K562 (cell line): ENCODE measurements around the gene LCN15. TPM values are rescaled to one million over a fixed set of nuclear protein-coding genes. Genes with fewer than 3 reads are reported as not detected.

Source experiments
- ADNP ChIP-seq: fragments of 200-800 bp; sonication (Bioruptor generic); IDR thresholded peaks from 2 replicates; pipeline ENCODE4 v1.6.1; 2016; ENCODE audit warnings: missing genetic modification characterization, missing compliant biosample characterization
- CREM ChIP-seq: IDR thresholded peaks from 2 replicates; pipeline ENCODE4 v1.6.1; 2014; ENCODE audit warnings: antibody characterized with exemption, low read depth
- CTBP1 ChIP-seq: fragments of 450-650 bp; IDR thresholded peaks from 2 replicates; pipeline ENCODE4 v1.6.1; 2016; ENCODE audit warnings: borderline replicate concordance
- ELF2 ChIP-seq: fragments of 250-450 bp; sonication (Bioruptor Pico); IDR thresholded peaks from 2 replicates; pipeline ENCODE4 v1.5.0; 2021; ENCODE audit warnings: mild to moderate bottlenecking
- ELF4 ChIP-seq: fragments of 450-650 bp; formaldehyde crosslinking; IDR thresholded peaks from 2 replicates; pipeline ENCODE4 v1.4.0; 2022; ENCODE audit warnings: missing genetic modification characterization
- ESRRA ChIP-seq: fragments of 450-650 bp; IDR thresholded peaks from 2 replicates; pipeline ENCODE4 v1.6.1; 2014; ENCODE audit warnings: low read depth, mild to moderate bottlenecking, moderate library complexity, borderline replicate concordance
- FOXA3 ChIP-seq, 2 experiments: fragments of 450-650 bp in 1 of 2; sonication (generic) in 1 of 2; formaldehyde crosslinking; IDR thresholded peaks in 1 of 2; conservative IDR thresholded peaks in 1 of 2; 2 replicates each; pipeline versions ENCODE4 v1.4.0 to v1.8.0; 2020 to 2022; ENCODE audit warnings: mild to moderate bottlenecking in 2 of 2, missing genetic modification reagents in 1 of 2
- GABPB1 ChIP-seq: sonication (generic); formaldehyde crosslinking; IDR thresholded peaks from 2 replicates; pipeline ENCODE4 v1.8.0; 2022; ENCODE audit warnings: mild to moderate bottlenecking, missing genetic modification reagents
- GATA2 ChIP-seq: sonication (generic); formaldehyde crosslinking; IDR thresholded peaks from 2 replicates; pipeline ENCODE4 v1.4.0; 2020; ENCODE audit warnings: mild to moderate bottlenecking, missing genetic modification reagents
- GATAD2A ChIP-seq: fragments of 450-650 bp; IDR thresholded peaks from 2 replicates; pipeline ENCODE4 v1.6.1; 2017
- HDAC2 ChIP-seq: fragments of 450-650 bp; IDR thresholded peaks from 2 replicates; pipeline ENCODE4 v1.6.1; 2016; ENCODE audit warnings: mild to moderate bottlenecking
- KDM4B ChIP-seq, 2 experiments: fragments of 450-650 bp in 1 of 2; sonication (generic) in 1 of 2; IDR thresholded peaks; 2 replicates each; pipeline ENCODE4 v1.6.1; 2016 to 2017; ENCODE audit warnings: borderline replicate concordance in 2 of 2, antibody characterized with exemption in 1 of 2, low read depth in 1 of 2, mild to moderate bottlenecking in 1 of 2
- KLF1 ChIP-seq: fragments of 450-650 bp; IDR thresholded peaks from 2 replicates; pipeline ENCODE4 v1.6.1; 2016; ENCODE audit warnings: missing genetic modification characterization, missing compliant biosample characterization
- KLF10 ChIP-seq: fragments of 250-450 bp; sonication (Bioruptor Pico); IDR thresholded peaks from 2 replicates; pipeline ENCODE4 v1.6.1; 2021; ENCODE audit warnings: matching md5 sums
- MAFF ChIP-seq: IDR thresholded peaks from 2 replicates; pipeline ENCODE4 v1.6.1; 2012; ENCODE audit warnings: low read length, improper control_type of control experiment
- MIER1 ChIP-seq: fragments of 450-650 bp; IDR thresholded peaks from 2 replicates; pipeline ENCODE4 v1.6.1; 2016; ENCODE audit warnings: antibody characterized with exemption, mild to moderate bottlenecking, low read depth
- NCOA4 ChIP-seq: fragments of 450-650 bp; IDR thresholded peaks from 2 replicates; pipeline ENCODE4 v1.6.1; 2018; ENCODE audit warnings: mild to moderate bottlenecking; ENCODE audit not compliant: partially characterized antibody
- NEUROD1 ChIP-seq: fragments of 150-350 bp; IDR thresholded peaks from 2 replicates; pipeline ENCODE4 v1.6.1; 2014; ENCODE audit warnings: borderline replicate concordance, low read length, low read depth; ENCODE audit not compliant: partially characterized antibody
- RB1 ChIP-seq: fragments of 450-650 bp; IDR thresholded peaks from 2 replicates; pipeline ENCODE4 v1.6.1; 2017; ENCODE audit warnings: low read depth, mild to moderate bottlenecking
- TAF15 ChIP-seq: fragments of 200-400 bp; formaldehyde crosslinking; IDR thresholded peaks from 2 replicates; pipeline ENCODE4 v1.6.1; 2017; ENCODE audit warnings: mild to moderate bottlenecking, low read depth, low read length, moderate library complexity
- TAF7 ChIP-seq: fragments of 450-650 bp; IDR thresholded peaks from 2 replicates; pipeline ENCODE4 v1.6.1; 2016; ENCODE audit warnings: missing genetic modification characterization, missing compliant biosample characterization
- TCFL5 ChIP-seq: fragments of 250-450 bp; sonication (Bioruptor Pico); conservative IDR thresholded peaks from 2 replicates; pipeline ENCODE4 v1.6.1; 2021; ENCODE audit warnings: mild to moderate bottlenecking, moderate library complexity, matching md5 sums
- XRCC5 ChIP-seq: fragments of 200-400 bp; formaldehyde crosslinking; IDR thresholded peaks from 2 replicates; pipeline ENCODE4 v1.6.1; 2017; ENCODE audit warnings: low read depth, mild to moderate bottlenecking, low read length
- ZFP1 ChIP-seq: fragments of 450-650 bp; formaldehyde crosslinking; IDR thresholded peaks from 2 replicates; pipeline ENCODE4 v1.4.0; 2020; ENCODE audit warnings: mild to moderate bottlenecking, mixed read lengths
- ZNF124 ChIP-seq: sonication (generic); formaldehyde crosslinking; IDR thresholded peaks from 2 replicates; pipeline ENCODE4 v1.8.1; 2022; ENCODE audit warnings: missing genetic modification reagents
- ZNF3 ChIP-seq: fragments of 250-450 bp; sonication (Bioruptor Pico); IDR thresholded peaks from 2 replicates; pipeline ENCODE4 v1.5.0; 2021; ENCODE audit warnings: mild to moderate bottlenecking, moderate library complexity
- ZNF445 ChIP-seq: fragments of 250-450 bp; sonication (Bioruptor Pico); IDR thresholded peaks from 2 replicates; pipeline ENCODE4 v1.4.0; 2020; ENCODE audit warnings: low read depth, mild to moderate bottlenecking, moderate library complexity
- ZNF77 ChIP-seq: fragments of 250-450 bp; sonication (Bioruptor Pico); IDR thresholded peaks from 2 replicates; pipeline ENCODE4 v1.5.0; 2020
- polyA plus RNA-seq, 8 experiments: library from polyadenylated mRNA; depleted of rRNA in 4 of 8; stranded (reverse) in 5 of 8; unstranded in 3 of 8; fragments of >200 nt; fragmentation: Nextera tagmentation in 2 of 8; fragmentation: Illumina TruSeq in 1 of 8; extraction: Ambion mirVana in 2 of 8; extraction: Trizol in 1 of 8; gene quantifications; 2 replicates each; pipeline versions ENCODE4 v1.2.1 to v1.2.3, GENCODE V29; 2011 to 2014; ENCODE audit warnings: inconsistent platforms in 1 of 8, missing spikeins in 1 of 8
- total RNA-seq, 7 experiments: library from RNA; depleted of rRNA in 6 of 7; stranded (reverse); fragments of >200 nt in 6 of 7; fragmentation: Illumina TruSeq in 2 of 7; extraction: Trizol in 2 of 7; gene quantifications; 2 replicates each; pipeline versions ENCODE4 v1.2.1 to v1.2.3, GENCODE V29; 2011 to 2021; ENCODE audit warnings: low replicate concordance in 1 of 7
- TF ChIP-seq, protein P1 (sequence below): sonication (generic); IDR thresholded peaks from 2 replicates; pipeline ENCODE4 v1.6.1; 2016
- TF ChIP-seq, protein P2 (sequence below): sonication (generic); formaldehyde crosslinking; IDR thresholded peaks from 2 replicates; pipeline ENCODE4 v1.5.0; 2020; ENCODE audit warnings: missing genetic modification reagents
- TF ChIP-seq, protein P3 (sequence below): fragments of 450-650 bp; IDR thresholded peaks from 2 replicates; pipeline ENCODE4 v1.6.1; 2016; ENCODE audit warnings: antibody characterized with exemption

Gene LCN15
- total and polyA plus RNA-seq, 9 of the 15 experiments (the other 6 are each of a cell fraction or from before 2014, with no cell fraction given), result 0.66 TPM; not detected in 8

DNA sequence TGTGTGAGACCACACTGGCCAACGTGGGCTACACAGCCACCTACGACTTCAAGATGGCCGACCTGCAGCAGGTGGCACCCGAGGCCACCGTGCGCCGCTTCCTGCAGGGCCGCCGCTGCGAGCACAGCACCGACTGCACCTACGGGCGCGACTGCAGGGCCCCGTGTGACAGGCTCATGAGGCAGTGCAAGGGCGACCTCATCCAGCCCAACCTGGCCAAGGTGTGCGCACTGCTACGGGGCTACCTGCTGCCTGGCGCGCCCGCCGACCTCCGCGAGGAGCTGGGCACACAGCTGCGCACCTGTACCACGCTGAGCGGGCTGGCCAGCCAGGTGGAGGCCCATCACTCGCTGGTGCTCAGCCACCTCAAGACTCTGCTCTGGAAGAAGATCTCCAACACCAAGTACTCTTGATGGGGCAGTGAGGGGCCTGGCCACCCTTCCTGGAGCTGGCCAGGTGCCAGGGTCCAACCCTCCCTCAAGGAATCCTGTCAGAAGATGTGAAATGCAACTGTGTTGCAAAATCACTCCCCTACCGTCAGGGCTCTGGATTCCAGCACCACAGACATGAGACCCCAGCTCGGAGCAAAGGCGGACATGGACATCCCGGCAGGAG lies 40.8 kb downstream of the LCN15 start (continued):
- no peak for TF ChIP-seq NEUROD1
- TF ChIP-seq, protein P1, sequence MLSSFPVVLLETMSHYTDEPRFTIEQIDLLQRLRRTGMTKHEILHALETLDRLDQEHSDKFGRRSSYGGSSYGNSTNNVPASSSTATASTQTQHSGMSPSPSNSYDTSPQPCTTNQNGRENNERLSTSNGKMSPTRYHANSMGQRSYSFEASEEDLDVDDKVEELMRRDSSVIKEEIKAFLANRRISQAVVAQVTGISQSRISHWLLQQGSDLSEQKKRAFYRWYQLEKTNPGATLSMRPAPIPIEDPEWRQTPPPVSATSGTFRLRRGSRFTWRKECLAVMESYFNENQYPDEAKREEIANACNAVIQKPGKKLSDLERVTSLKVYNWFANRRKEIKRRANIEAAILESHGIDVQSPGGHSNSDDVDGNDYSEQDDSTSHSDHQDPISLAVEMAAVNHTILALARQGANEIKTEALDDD, result no peak
- no peak for TF ChIP-seq ESRRA
- no peak for TF ChIP-seq ZNF445 (CRISPR knock-in tag)
- no peak for TF ChIP-seq ELF2 (CRISPR knock-in tag)
- no peak for TF ChIP-seq ZNF124 (CRISPR knock-in tag)
- TF ChIP-seq GABPB1 (CRISPR knock-in tag), result no peak
- no peak for TF ChIP-seq MAFF
- no peak for TF ChIP-seq MIER1
- no peak for TF ChIP-seq CREM
- TF ChIP-seq TAF7 (tag), result no peak
- TF ChIP-seq, protein P2, sequence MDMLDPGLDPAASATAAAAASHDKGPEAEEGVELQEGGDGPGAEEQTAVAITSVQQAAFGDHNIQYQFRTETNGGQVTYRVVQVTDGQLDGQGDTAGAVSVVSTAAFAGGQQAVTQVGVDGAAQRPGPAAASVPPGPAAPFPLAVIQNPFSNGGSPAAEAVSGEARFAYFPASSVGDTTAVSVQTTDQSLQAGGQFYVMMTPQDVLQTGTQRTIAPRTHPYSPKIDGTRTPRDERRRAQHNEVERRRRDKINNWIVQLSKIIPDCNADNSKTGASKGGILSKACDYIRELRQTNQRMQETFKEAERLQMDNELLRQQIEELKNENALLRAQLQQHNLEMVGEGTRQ (CRISPR knock-in tag), result no peak
- TF ChIP-seq, protein P3, sequence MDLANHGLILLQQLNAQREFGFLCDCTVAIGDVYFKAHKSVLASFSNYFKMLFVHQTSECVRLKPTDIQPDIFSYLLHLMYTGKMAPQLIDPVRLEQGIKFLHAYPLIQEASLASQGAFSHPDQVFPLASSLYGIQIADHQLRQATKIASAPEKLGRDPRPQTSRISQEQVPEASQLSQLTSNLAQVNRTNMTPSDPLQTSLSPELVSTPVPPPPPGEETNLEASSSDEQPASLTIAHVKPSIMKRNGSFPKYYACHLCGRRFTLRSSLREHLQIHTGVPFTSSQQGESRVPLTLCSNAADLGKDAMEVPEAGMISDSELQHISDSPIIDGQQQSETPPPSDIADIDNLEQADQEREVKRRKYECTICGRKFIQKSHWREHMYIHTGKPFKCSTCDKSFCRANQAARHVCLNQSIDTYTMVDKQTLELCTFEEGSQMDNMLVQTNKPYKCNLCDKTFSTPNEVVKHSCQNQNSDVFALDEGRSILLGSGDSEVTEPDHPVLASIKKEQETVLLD, result no peak
- no peak for TF ChIP-seq KDM4B (IDR thresholded peaks at IDR 0.05; ENCODE audit: borderline replicate concordance in 2 of 2, low read depth in 1 of 2)
- TF ChIP-seq NCOA4, result no peak
- no peak for TF ChIP-seq GATAD2A
- TF ChIP-seq ZNF77, result 0 out of 2 replicates have a peak, but pooled peaks have one; percentile 13
- no peak for TF ChIP-seq TCFL5 (CRISPR knock-in tag)
- TF ChIP-seq HDAC2, result no peak
- TF ChIP-seq ADNP (tag), result no peak
- TF ChIP-seq CTBP1, result no peak
- TF ChIP-seq KLF10, result no peak
- no peak for TF ChIP-seq RB1
- TF ChIP-seq ELF4 (CRISPR knock-in tag), result no peak
- TF ChIP-seq KLF1 (tag), result no peak
- TF ChIP-seq TAF15, result peak; percentile 93; the same call in 1 of the 2 replicates
- no peak for TF ChIP-seq ZFP1 (CRISPR knock-in tag)
- TF ChIP-seq ZNF3, result no peak
- no peak for TF ChIP-seq FOXA3 (CRISPR knock-in tag; conservative IDR thresholded peaks at IDR 0.05 in 1 of 2, IDR thresholded peaks at IDR 0.05 in 1 of 2)
- no peak for TF ChIP-seq GATA2 (CRISPR knock-in tag)
- no peak for TF ChIP-seq XRCC5
